Endothelial cell (in vitro differentiated cells): ENCODE data around the gene TENM3. TPM values are rescaled to one million over a fixed set of nuclear protein-coding genes. Genes with fewer than 3 reads are reported as not detected.

Experiments
- DNase-seq: peaks from one replicate; pipeline ENCODE4 v3.0.0; 2021; ENCODE audit warnings: low spot score
- H3K27ac Mint-ChIP-seq: one replicate; pipeline ENCODE4 v1.8.0; 2021; ENCODE audit warnings: mixed read lengths, inconsistent platforms; ENCODE audit not compliant: unreplicated experiment
- H3K27me3 Mint-ChIP-seq: one replicate; pipeline ENCODE4 v1.8.0; 2021; ENCODE audit warnings: mild to moderate bottlenecking, moderate library complexity, mixed read lengths, inconsistent platforms; ENCODE audit not compliant: unreplicated experiment
- H3K36me3 Mint-ChIP-seq: one replicate; pipeline ENCODE4 v1.8.0; 2021; ENCODE audit warnings: mild to moderate bottlenecking, low read depth, mixed read lengths, inconsistent platforms; ENCODE audit not compliant: unreplicated experiment
- H3K4me1 Mint-ChIP-seq: one replicate; pipeline ENCODE4 v1.8.0; 2021; ENCODE audit warnings: mild to moderate bottlenecking, mixed read lengths, inconsistent platforms; ENCODE audit not compliant: unreplicated experiment
- H3K4me3 Mint-ChIP-seq: one replicate; pipeline ENCODE4 v1.8.0; 2021; ENCODE audit warnings: mild to moderate bottlenecking, mixed read lengths, inconsistent platforms; ENCODE audit not compliant: unreplicated experiment
- H3K9me3 Mint-ChIP-seq: one replicate; pipeline ENCODE4 v1.8.0; 2021; ENCODE audit warnings: mixed read lengths, inconsistent platforms; ENCODE audit not compliant: unreplicated experiment
- total RNA-seq: library from RNA; stranded (reverse); fragmentation: NEBNext Ultra II Directional; extraction: Animal tissue kit (Norgen Biotek cat#: 25700); gene quantifications from one replicate; pipeline ENCODE4 v1.2.1, GENCODE V29; 2021; ENCODE audit not compliant: unreplicated experiment
- TF ChIP-seq, protein P1 (sequence below): fragments of 200-600 bp; sonication (generic); IDR thresholded peaks from one replicate; pipeline ENCODE4 v1.5.0; 2021; ENCODE audit warnings: antibody characterized with exemption; ENCODE audit not compliant: unreplicated experiment

TENM3 gene
- total RNA-seq, 1 donor from 2014 or later: 29.7 TPM

DNA sequence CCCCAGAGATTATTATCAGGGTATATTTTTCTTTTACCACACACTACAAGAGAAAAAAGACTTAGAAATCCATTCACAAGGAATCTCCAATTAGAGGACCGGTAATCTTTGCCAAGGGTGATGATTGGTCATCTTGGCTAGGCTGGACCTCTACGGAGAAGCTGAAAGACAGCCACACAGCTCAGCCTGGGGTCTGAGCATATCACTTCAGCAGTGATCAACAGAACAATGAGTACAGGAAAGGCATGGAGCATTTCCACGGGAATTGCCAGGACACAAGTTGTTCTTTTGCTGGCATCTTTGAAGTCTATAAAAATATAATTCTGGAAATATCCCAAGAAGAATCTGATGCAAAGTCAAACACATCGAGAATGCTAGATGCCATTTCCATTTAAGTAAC is 191.5 kb downstream of the TENM3 start:
- H3K27me3 Mint-ChIP-seq: no peaks in the 10 kb centered on the region
- no peak for DNase-seq
- H3K27ac Mint-ChIP-seq: no peak overlapping the region
- H3K36me3 Mint-ChIP-seq: no peaks in the 10 kb centered on the region
- H3K4me3 Mint-ChIP-seq: no peak overlapping the region
- H3K4me1 Mint-ChIP-seq: peaks cover 3% of the 10 kb centered on the region
- no peaks in the 10 kb centered on the region for H3K9me3 Mint-ChIP-seq
- TF ChIP-seq, protein P1, sequence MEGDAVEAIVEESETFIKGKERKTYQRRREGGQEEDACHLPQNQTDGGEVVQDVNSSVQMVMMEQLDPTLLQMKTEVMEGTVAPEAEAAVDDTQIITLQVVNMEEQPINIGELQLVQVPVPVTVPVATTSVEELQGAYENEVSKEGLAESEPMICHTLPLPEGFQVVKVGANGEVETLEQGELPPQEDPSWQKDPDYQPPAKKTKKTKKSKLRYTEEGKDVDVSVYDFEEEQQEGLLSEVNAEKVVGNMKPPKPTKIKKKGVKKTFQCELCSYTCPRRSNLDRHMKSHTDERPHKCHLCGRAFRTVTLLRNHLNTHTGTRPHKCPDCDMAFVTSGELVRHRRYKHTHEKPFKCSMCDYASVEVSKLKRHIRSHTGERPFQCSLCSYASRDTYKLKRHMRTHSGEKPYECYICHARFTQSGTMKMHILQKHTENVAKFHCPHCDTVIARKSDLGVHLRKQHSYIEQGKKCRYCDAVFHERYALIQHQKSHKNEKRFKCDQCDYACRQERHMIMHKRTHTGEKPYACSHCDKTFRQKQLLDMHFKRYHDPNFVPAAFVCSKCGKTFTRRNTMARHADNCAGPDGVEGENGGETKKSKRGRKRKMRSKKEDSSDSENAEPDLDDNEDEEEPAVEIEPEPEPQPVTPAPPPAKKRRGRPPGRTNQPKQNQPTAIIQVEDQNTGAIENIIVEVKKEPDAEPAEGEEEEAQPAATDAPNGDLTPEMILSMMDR: no peak

GRCh38 chr4:182435401-182435800 is 192.2 kb downstream of the TENM3 start:
- Mint-ChIP-seq H3K27ac (no peak overlapping the region), H3K4me1 (peaks cover 3% of the 10 kb centered on the region), H3K27me3 (no peaks in the 10 kb centered on the region), H3K9me3 (no peaks in the 10 kb centered on the region), H3K36me3 (no peaks in the 10 kb centered on the region), H3K4me3 (no peak overlapping the region)
- DNase-seq: no peak
- TF ChIP-seq, protein P1: no peak

- no peaks in the 10 kb centered on the region for H3K9me3 Mint-ChIP-seq
- H3K4me1 Mint-ChIP-seq: peaks cover 9% of the 10 kb centered on the region
- TF ChIP-seq, protein P1: no peak
- peaks cover 5% of the 10 kb centered on the region for H3K27me3 Mint-ChIP-seq
- no peak overlapping the region for H3K4me3 Mint-ChIP-seq
- peaks cover 4% of the 10 kb centered on the region for H3K36me3 Mint-ChIP-seq
- no peak overlapping the region for H3K27ac Mint-ChIP-seq
- DNase-seq: no peak
Observed at GRCh38 chr4:182443070-182443469, 199.9 kb downstream of the TENM3 start.

- no peaks in the 10 kb centered on the region for H3K9me3 Mint-ChIP-seq
Observed at GRCh38 chr4:182447767-182448280, 204.6 kb downstream of the TENM3 start.

More at GRCh38 chr4:182447767-182448280, 204.6 kb downstream of the TENM3 start:
- peak overlapping the region; percentile 27 for H3K27ac Mint-ChIP-seq
- H3K36me3 Mint-ChIP-seq: peaks cover 4% of the 10 kb centered on the region
- peak; percentile 28 for DNase-seq
- TF ChIP-seq, protein P1: no peak
- peaks cover 5% of the 10 kb centered on the region for H3K27me3 Mint-ChIP-seq
- peaks cover 24% of the 10 kb centered on the region for H3K4me1 Mint-ChIP-seq
- peak overlapping the region; percentile 93 for H3K4me3 Mint-ChIP-seq
